Type B pancreatic cell (in vitro differentiated cells): ENCODE measurements around the gene SUPT20H. TPM values are rescaled to one million over a fixed set of nuclear protein-coding genes. Genes with fewer than 3 reads are reported as not detected.

Experiments used
- DNase-seq: peaks from one replicate; pipeline ENCODE4 v3.0.0; 2021; ENCODE audit warnings: mixed read lengths; ENCODE audit not compliant: unreplicated experiment; ENCODE audit errors: extremely low spot score
- H3K27ac Mint-ChIP-seq: 2 replicates; pipeline ENCODE4 v1.8.0; 2021; ENCODE audit warnings: mild to moderate bottlenecking, mixed read lengths
- H3K27me3 Mint-ChIP-seq: 2 replicates; pipeline ENCODE4 v1.8.0; 2021; ENCODE audit warnings: mixed read lengths
- H3K36me3 Mint-ChIP-seq: 2 replicates; pipeline ENCODE4 v1.8.0; 2021; ENCODE audit warnings: mixed read lengths
- H3K4me1 Mint-ChIP-seq: one replicate; pipeline ENCODE4 v1.8.0; 2021; ENCODE audit warnings: mixed read lengths; ENCODE audit not compliant: unreplicated experiment
- H3K4me3 Mint-ChIP-seq: 2 replicates; pipeline ENCODE4 v1.8.0; 2021; ENCODE audit warnings: mild to moderate bottlenecking, mixed read lengths
- H3K9me3 Mint-ChIP-seq: 2 replicates; pipeline ENCODE4 v1.8.0; 2021; ENCODE audit warnings: mixed read lengths
- CTCF ChIP-seq: fragments of 200-600 bp; sonication (generic); conservative IDR thresholded peaks from 2 replicates; pipeline ENCODE4 v1.5.0; 2021; ENCODE audit warnings: antibody characterized with exemption, mild to moderate bottlenecking
- total RNA-seq: library from RNA; stranded (reverse); gene quantifications from 2 replicates; pipeline ENCODE4 v1.2.1, GENCODE V29; 2021; ENCODE audit warnings: low replicate concordance

SUPT20H gene
- total RNA-seq, 1 donor from 2014 or later = 91.0 TPM

- no peaks in the 10 kb centered on the region for H3K27me3 Mint-ChIP-seq
- TF ChIP-seq CTCF = no peak
- no peaks in the 10 kb centered on the region for H3K36me3 Mint-ChIP-seq
- H3K9me3 Mint-ChIP-seq = no peaks in the 10 kb centered on the region
- no peaks in the 10 kb centered on the region for H3K4me1 Mint-ChIP-seq
- DNase-seq = no peak
- no peak overlapping the region for H3K4me3 Mint-ChIP-seq
- H3K27ac Mint-ChIP-seq = no peak overlapping the region
Measured at GRCh38 chr13:37094840-37095239, 35.4 kb upstream of the SUPT20H start.

- no peaks in the 10 kb centered on the region for H3K27me3 Mint-ChIP-seq
- H3K9me3 Mint-ChIP-seq = no peaks in the 10 kb centered on the region
- no peaks in the 10 kb centered on the region for H3K4me1 Mint-ChIP-seq
- H3K27ac Mint-ChIP-seq = no peak overlapping the region
- no peak for TF ChIP-seq CTCF
- no peaks in the 10 kb centered on the region for H3K36me3 Mint-ChIP-seq
- H3K4me3 Mint-ChIP-seq = no peak overlapping the region
- no peak for DNase-seq
Measured at GRCh38 chr13:37094099-37094498, 34.6 kb upstream of the SUPT20H start.

GRCh38 chr13:37091835-37092234 is 32.3 kb upstream of the SUPT20H start:
- H3K4me1 Mint-ChIP-seq = no peaks in the 10 kb centered on the region

GRCh38 chr13:37090912-37091311 is 31.4 kb upstream of the SUPT20H start:
- H3K27ac Mint-ChIP-seq = peak overlapping the region; percentile 72
- no peak for TF ChIP-seq CTCF
- H3K36me3 Mint-ChIP-seq = no peaks in the 10 kb centered on the region
- H3K4me1 Mint-ChIP-seq = no peaks in the 10 kb centered on the region
- no peaks in the 10 kb centered on the region for H3K27me3 Mint-ChIP-seq
- H3K9me3 Mint-ChIP-seq = no peaks in the 10 kb centered on the region
- DNase-seq = no peak
- H3K4me3 Mint-ChIP-seq = no peak overlapping the region

More at GRCh38 chr13:37091835-37092234, 32.3 kb upstream of the SUPT20H start:
- TF ChIP-seq CTCF = no peak
- no peaks in the 10 kb centered on the region for H3K27me3 Mint-ChIP-seq
- no peak overlapping the region for H3K4me3 Mint-ChIP-seq
- DNase-seq = no peak
- H3K36me3 Mint-ChIP-seq = no peaks in the 10 kb centered on the region
- H3K27ac Mint-ChIP-seq = no peak overlapping the region
- no peaks in the 10 kb centered on the region for H3K9me3 Mint-ChIP-seq

GRCh38 chr13:37089495-37089894 is 30.0 kb upstream of the SUPT20H start:
- no peak for DNase-seq
- Mint-ChIP-seq H3K27me3 (no peaks in the 10 kb centered on the region), H3K9me3 (no peaks in the 10 kb centered on the region), H3K4me3 (no peak overlapping the region), H3K36me3 (no peaks in the 10 kb centered on the region), H3K4me1 (no peaks in the 10 kb centered on the region), H3K27ac (no peak overlapping the region)
- TF ChIP-seq CTCF = no peak

GRCh38 chr13:37087486-37087885 is 28.0 kb upstream of the SUPT20H start:
- Mint-ChIP-seq H3K27ac (no peak overlapping the region), H3K36me3 (no peaks in the 10 kb centered on the region), H3K4me1 (no peaks in the 10 kb centered on the region), H3K4me3 (no peak overlapping the region), H3K27me3 (no peaks in the 10 kb centered on the region), H3K9me3 (no peaks in the 10 kb centered on the region)
- no peak for TF ChIP-seq CTCF
- no peak for DNase-seq
